NAMALWA (cell line): ENCODE results near the gene TFF2.

Experiments
- DNase-seq: peaks from one replicate; pipeline ENCODE4 v3.0.0-alpha.2; 2015; ENCODE audit warnings: low spot score

The TFF2 gene

GRCh38 chr21:42320791-42321190 lies 30.0 kb downstream of the TFF2 start:
- no peak for DNase-seq

DNA sequence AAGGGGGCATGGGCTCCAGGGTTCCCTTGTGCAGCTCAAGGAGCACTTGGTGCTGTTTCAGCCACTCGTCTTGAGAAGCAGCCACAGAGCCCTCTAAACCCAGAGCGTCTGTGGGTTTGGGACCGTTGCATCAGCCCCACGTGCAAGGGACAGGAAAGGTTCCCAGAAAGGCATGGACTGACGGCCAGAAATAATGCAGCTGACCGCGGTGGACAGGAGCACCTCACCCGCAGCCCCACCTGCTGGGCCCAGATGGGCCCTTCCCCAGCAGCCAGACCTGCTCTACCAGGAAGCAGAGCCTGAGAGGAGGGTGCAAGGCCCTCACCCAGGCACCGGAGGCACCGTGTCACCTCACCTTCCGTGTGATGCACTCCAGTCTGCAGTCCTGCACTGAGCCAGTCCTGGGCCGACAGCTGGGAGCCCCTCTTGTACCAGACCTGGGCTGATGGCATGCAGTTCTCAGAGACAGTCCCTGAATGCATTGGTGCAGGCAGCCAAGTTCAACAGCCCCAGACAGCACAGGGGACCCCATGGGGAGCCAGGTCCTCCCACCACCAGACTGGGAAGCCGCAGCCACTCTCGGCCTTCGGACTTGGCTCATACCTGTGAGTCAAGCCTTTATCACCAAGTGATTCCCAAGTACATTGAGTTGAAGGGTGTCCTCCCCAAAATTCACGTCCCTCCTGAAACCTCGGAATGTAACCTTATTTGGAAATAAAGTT lies 30.8 kb downstream of the TFF2 start:
- no peak for DNase-seq

GRCh38 chr21:42319376-42319775 lies 31.4 kb downstream of the TFF2 start:
- peak; percentile 68 for DNase-seq

GRCh38 chr21:42317826-42318746 lies 32.7 kb downstream of the TFF2 start:
- DNase-seq: no peak

DNA sequence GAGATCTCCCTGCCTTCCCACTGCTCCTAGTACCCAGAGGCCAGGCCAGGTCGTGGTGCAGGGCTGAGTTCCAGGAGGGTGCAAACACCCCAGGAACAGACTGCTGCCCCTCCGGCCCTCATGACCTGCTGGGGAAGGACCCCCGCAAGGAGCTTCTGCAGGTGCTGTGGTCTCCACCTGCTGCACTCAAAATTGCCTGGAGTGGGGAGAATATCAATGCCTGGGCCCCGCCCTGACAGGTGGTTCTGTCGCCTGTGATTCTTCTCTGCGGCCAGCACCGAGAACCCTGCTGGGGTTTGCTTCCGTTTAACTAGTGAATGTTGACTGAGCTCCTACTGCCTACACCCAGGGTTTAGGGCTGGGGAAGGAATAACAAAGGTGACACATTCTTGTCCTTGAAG lies 33.5 kb downstream of the TFF2 start:
- no peak for DNase-seq

- no peak for DNase-seq
These were observed 33.9 kb downstream of the TFF2 start for GRCh38 chr21:42316891-42317290.

DNA sequence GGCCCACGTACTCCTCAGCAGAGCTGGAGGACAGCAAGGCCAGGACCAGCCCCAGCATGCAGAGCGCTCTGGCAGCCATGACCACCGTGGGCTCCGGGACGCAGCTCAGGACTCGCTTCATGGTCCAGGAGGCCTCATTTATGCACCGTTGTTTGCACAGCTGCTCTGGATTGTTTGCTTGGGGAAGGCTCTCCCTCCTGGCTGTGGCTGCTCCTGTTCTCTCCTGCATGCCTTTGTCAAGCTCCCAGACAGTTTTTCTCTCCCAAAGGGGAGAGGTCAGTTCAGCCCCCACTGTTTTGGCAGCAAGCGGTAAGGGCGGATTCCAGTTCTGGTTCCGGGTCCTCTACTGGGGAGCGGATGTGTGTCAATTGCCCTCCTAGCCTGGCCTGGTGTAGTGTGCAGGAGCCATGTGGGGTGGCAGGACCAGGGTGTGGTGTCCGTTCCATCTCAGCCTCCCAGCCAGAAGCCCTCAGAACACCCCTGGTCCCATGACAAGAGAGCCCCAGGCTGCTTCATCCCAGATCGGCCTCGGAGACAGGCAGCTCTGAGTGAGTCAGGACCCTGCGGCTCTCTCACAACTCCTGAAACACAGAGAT lies 35.4 kb downstream of the TFF2 start, which contains the start of gene TFF3:
Gene TFF3, minus strand, starts transcription at position 114 of the 596 bp plus-strand sequence. Its CDS starts 35 bp downstream, at position 79.
- no peak for DNase-seq

GRCh38 chr21:42314616-42315295 lies 36.0 kb downstream of the TFF2 start:
- DNase-seq: no peak

DNA sequence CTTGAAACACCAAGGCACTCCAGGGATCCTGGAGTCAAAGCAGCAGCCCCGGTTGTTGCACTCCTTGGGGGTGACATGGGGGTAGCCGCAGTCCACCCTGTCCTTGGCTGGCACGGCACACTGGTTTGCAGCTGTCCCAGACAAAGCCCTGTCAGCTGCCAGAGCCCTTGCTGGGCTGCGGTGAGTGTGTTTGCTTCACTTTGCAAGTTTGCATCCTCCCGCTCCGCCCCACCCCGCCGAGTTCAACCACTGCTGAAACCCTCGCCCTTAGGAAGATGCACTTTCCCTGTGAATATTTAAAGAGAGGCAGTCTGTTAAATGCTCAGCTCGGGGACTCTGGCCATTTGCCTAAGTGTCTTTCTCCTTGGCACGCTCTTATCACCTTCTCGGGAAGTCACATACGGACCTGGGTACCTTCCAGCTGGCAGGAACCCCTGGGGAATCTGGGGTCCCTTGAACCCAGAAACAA lies 37.3 kb downstream of the TFF2 start:
- DNase-seq: no peak

GRCh38 chr21:42312626-42313104 lies 38.1 kb downstream of the TFF2 start:
- DNase-seq: no peak

DNA sequence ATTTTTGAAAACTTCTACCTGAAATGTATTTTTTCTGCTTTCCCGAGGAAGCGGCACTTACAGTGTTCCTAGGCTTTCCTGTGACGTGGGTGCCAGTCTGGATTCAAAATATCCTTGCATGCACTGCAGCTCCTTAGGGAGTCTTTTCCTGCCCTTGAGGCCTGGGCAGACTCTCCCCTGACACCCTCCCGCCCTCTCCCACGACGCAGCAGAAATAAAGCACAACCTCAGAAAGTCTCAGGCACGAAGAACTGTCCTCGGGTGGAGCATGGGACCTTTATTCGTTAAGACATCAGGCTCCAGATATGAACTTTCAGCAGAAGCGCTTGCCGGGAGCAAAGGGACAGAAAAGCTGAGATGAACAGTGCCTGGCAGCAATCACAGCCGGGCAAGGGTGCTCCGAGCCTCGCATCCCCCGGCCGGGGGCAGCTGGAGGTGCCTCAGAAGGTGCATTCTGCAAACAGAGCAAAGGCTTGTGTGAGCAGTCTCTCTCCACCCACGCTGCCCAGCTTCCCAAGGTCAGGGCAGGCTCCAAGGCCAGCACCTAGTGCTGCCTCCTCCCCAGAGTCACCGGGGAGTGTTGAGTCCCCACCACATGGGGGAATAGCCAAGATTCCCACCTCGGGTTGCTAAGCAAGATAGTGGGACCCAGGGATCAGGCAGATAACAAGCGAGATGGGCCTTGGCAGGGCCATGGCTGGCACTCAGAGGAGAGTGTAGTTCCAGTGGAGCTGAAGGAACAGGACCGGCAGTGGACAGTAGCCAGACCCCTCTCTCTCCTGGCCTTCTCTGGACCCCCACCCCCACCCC lies 38.8 kb downstream of the TFF2 start:
- DNase-seq: no peak

GRCh38 chr21:42311160-42311559 lies 39.6 kb downstream of the TFF2 start:
- DNase-seq: no peak

DNA sequence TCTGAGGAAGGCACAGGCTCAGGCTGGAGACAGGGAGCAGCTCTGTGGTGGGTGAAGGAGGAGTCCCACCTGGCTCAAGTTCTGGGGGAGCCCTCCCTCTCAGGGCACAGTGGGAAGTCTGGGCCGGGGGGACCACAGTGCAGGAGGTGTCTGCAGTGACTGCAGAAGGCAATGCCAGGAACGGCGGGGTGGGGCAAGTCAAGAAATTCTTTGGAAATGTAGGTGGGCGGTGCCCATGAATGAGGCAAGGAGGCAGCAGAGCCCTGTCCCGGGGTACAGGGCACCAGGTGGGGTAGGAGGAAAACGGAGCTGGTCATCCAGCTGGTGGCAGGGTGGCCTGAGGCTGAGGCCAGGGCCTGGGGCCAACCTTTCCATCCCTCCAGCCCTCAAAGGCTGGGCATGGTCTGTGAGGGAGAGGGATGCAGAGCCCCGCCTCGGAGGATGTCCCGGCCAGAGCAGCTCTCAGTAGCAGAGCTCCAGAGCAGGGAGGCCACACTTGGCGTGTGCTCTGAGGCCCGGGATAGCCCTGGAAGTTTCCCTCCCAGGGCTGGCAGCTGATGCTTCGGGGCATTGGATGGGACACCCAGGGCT lies 40.3 kb downstream of the TFF2 start:
- DNase-seq: no peak

- DNase-seq: peak; percentile 74
These were observed 41.0 kb downstream of the TFF2 start for GRCh38 chr21:42309753-42310213.

GRCh38 chr21:42308914-42309752 lies 41.7 kb downstream of the TFF2 start:
- DNase-seq: no peak

GRCh38 chr21:42308161-42308913 lies 42.5 kb downstream of the TFF2 start:
- no peak for DNase-seq

GRCh38 chr21:42307106-42307505 lies 43.7 kb downstream of the TFF2 start:
- DNase-seq: no peak

DNA sequence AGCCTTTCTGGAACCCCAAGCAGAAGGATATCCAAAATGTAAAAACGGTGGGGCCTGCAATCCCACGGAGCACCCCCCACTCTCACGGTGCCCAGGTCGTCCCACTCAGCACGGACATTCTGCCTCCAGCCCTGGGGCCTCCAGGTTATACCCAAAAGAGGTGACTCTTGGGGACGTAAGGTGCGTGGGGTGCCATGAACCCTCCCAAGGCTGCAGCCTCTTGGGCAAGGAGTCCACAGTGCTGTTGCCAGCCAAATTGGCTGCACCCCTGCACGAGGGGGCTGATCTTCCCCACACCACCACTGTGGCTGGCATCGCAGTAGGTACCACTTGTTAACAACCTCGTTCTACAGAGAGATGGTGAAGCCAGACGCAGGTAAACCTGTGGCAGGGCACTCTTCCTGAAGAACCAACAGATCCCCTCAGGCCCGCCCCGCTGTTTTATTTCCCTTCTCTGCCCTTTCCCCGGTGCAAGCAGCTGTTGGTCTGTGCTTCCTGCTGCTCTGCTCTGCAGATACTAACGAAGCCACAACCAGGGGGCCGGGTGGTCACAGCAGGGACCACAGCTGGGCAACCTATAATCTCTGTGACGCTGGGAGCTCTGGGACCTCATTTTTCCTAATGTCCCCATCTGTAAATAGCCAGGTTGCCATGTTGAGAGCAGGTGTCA lies 44.3 kb downstream of the TFF2 start:
- DNase-seq: no peak
